Loucy (cell line): Measurements from ENCODE around the gene DMRTC2.

Experiments
- H2AFZ ChIP-seq: fragments of 200-600 bp; sonication (generic); 2 replicates; pipeline ENCODE4 v1.6.0; 2016; ENCODE audit warnings: antibody characterized with exemption, mild to moderate bottlenecking, low read length, moderate library complexity
- H3F3A ChIP-seq: fragments of 200-600 bp; 2 replicates; pipeline ENCODE4 v1.6.0; 2016; ENCODE audit warnings: antibody characterized with exemption, low read depth, mild to moderate bottlenecking
- H3K27me3 ChIP-seq: fragments of 200-600 bp; sonication (generic); 2 replicates; pipeline ENCODE4 v1.6.1; 2014; ENCODE audit warnings: low read length, mild to moderate bottlenecking; ENCODE audit not compliant: insufficient read depth, poor library complexity, severe bottlenecking
- H3K36me3 ChIP-seq: fragments of 200-600 bp; sonication (generic); 2 replicates; pipeline ENCODE4 v1.6.1; 2016; ENCODE audit warnings: low read length; ENCODE audit not compliant: insufficient read depth
- H3K4me1 ChIP-seq: fragments of 200-600 bp; sonication (generic); 2 replicates; pipeline ENCODE4 v1.5.1; 2014; ENCODE audit warnings: low read length, mild to moderate bottlenecking; ENCODE audit not compliant: insufficient read depth, poor library complexity, severe bottlenecking
- H3K4me2 ChIP-seq: fragments of 200-600 bp; sonication (generic); 2 replicates; pipeline ENCODE4 v1.6.0; 2014; ENCODE audit warnings: antibody characterized with exemption, low read length, low read depth, mild to moderate bottlenecking; ENCODE audit not compliant: poor library complexity, severe bottlenecking
- H3K4me3 ChIP-seq: fragments of 200-600 bp; sonication (generic); 2 replicates; pipeline ENCODE4 v1.5.1; 2014; ENCODE audit warnings: low read length, mild to moderate bottlenecking, mixed read lengths; ENCODE audit not compliant: poor library complexity, severe bottlenecking
- H3K79me2 ChIP-seq: fragments of 200-600 bp; sonication (generic); 2 replicates; pipeline ENCODE4 v1.6.1; 2014; ENCODE audit warnings: low read length; ENCODE audit not compliant: insufficient read depth
- H3K9ac ChIP-seq: fragments of 200-600 bp; sonication (generic); 2 replicates; pipeline ENCODE4 v1.6.0; 2014; ENCODE audit warnings: mild to moderate bottlenecking, low read depth, low read length, moderate library complexity; ENCODE audit not compliant: poor library complexity, severe bottlenecking
- H3K9me2 ChIP-seq: fragments of 200-600 bp; sonication (generic); replicated peaks from 2 replicates; pipeline ENCODE4 v1.6.1; 2016; ENCODE audit warnings: low read depth, low read length, mixed read lengths
- H3K9me3 ChIP-seq: fragments of 200-600 bp; sonication (generic); 2 replicates; pipeline ENCODE4 v1.6.1; 2014; ENCODE audit warnings: mild to moderate bottlenecking, antibody characterized with exemption, low read length, low read depth; ENCODE audit not compliant: insufficient read depth
- H4K20me1 ChIP-seq: fragments of 200-600 bp; sonication (generic); 2 replicates; pipeline ENCODE4 v1.6.0; 2014; ENCODE audit warnings: antibody characterized with exemption, low read length, mild to moderate bottlenecking; ENCODE audit not compliant: insufficient read depth, poor library complexity, severe bottlenecking
- CTCF ChIP-seq: fragments of 200-600 bp; sonication (generic); conservative IDR thresholded peaks from 2 replicates; pipeline ENCODE4 v1.5.1; 2014; ENCODE audit warnings: mild to moderate bottlenecking, antibody characterized with exemption, low read length
- EZH2phosphoT487 ChIP-seq: fragments of 200-600 bp; IDR thresholded peaks from 2 replicates; pipeline ENCODE4 v1.6.1; 2018; ENCODE audit warnings: antibody characterized with exemption, mild to moderate bottlenecking, moderate library complexity, borderline replicate concordance

DMRTC2 gene

GRCh38 chr19:41802770-41803169 is 42.1 kb upstream of the DMRTC2 start:
- no peaks in the 10 kb centered on the region for H3K79me2 ChIP-seq
- no peaks in the 10 kb centered on the region for H3K27me3 ChIP-seq
- no peaks in the 10 kb centered on the region for H3F3A ChIP-seq
- no peak overlapping the region for H2AFZ ChIP-seq
- H3K9me2 ChIP-seq = no peaks in the 10 kb centered on the region
- no peaks in the 10 kb centered on the region for H3K36me3 ChIP-seq
- no peaks in the 10 kb centered on the region for H3K4me1 ChIP-seq
- H4K20me1 ChIP-seq = no peaks in the 10 kb centered on the region
- TF ChIP-seq EZH2phosphoT487 (no peak), CTCF (no peak)
- no peaks in the 10 kb centered on the region for H3K9me3 ChIP-seq
- H3K4me3 ChIP-seq = no peak overlapping the region
- H3K9ac ChIP-seq = no peak overlapping the region
- H3K4me2 ChIP-seq = no peak overlapping the region

DNA sequence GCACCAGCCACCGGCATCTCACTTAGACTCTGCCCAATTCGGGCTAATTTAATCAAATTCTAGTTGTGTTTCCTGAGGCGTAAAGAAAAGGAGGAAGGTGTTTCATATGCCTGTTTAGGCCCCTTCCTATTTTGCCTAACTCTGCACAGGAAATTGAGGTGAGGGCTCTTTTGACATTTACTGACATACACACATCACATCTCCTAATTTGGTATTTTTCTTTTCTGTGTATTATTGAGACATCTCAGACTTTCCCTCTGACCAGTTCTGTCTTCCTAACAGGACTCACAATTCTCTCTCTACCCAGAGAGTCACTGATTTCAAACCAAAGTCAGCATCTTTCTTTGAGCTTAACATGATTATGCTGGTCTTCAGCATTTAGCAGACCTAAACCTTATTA is 40.5 kb upstream of the DMRTC2 start:
- no peaks in the 10 kb centered on the region for H3K27me3 ChIP-seq
- H3K9ac ChIP-seq = no peak overlapping the region
- no peaks in the 10 kb centered on the region for H3F3A ChIP-seq
- H3K4me3 ChIP-seq = no peak overlapping the region
- H3K4me2 ChIP-seq = no peak overlapping the region
- no peak overlapping the region for H2AFZ ChIP-seq
- H3K9me3 ChIP-seq = no peaks in the 10 kb centered on the region
- no peaks in the 10 kb centered on the region for H3K9me2 ChIP-seq
- TF ChIP-seq CTCF = no peak
- TF ChIP-seq EZH2phosphoT487 = no peak
- H3K4me1 ChIP-seq = no peaks in the 10 kb centered on the region
- no peaks in the 10 kb centered on the region for H3K79me2 ChIP-seq
- H4K20me1 ChIP-seq = no peaks in the 10 kb centered on the region
- H3K36me3 ChIP-seq = no peaks in the 10 kb centered on the region

- TF ChIP-seq CTCF (no peak), EZH2phosphoT487 (no peak)
- Histone ChIP-seq H3K4me3 (no peak overlapping the region), H3K79me2 (no peaks in the 10 kb centered on the region), H3K36me3 (no peaks in the 10 kb centered on the region), H3K9me2 (no peaks in the 10 kb centered on the region), H2AFZ (no peak overlapping the region), H3K4me2 (no peak overlapping the region), H3K4me1 (no peaks in the 10 kb centered on the region), H3K9me3 (no peaks in the 10 kb centered on the region), H3F3A (no peaks in the 10 kb centered on the region), H3K9ac (no peak overlapping the region), H3K27me3 (no peaks in the 10 kb centered on the region), H4K20me1 (no peaks in the 10 kb centered on the region)
Measured at GRCh38 chr19:41807176-41807575, 37.7 kb upstream of the DMRTC2 start.
